K562 (cell line): ENCODE results near the gene RACK1. TPM values are rescaled to one million over a fixed set of nuclear protein-coding genes. Genes with fewer than 3 reads are reported as not detected.

Experiments used
- FOXM1 ChIP-seq, 2 experiments: fragments of 450-650 bp in 1 of 2; sonication (generic) in 1 of 2; formaldehyde crosslinking in 1 of 2; IDR thresholded peaks; 2 replicates each; pipeline versions ENCODE4 v1.6.1 to v1.9.0; 2017 to 2022; ENCODE audit warnings: low read depth in 2 of 2, mild to moderate bottlenecking in 2 of 2, missing genetic modification reagents in 1 of 2, moderate library complexity in 1 of 2
- GABPB1 ChIP-seq: sonication (generic); formaldehyde crosslinking; IDR thresholded peaks from 2 replicates; pipeline ENCODE4 v1.8.0; 2022; ENCODE audit warnings: mild to moderate bottlenecking, missing genetic modification reagents
- IFI16 ChIP-seq: fragments of 250-450 bp; sonication (Bioruptor Pico); IDR thresholded peaks from 2 replicates; pipeline ENCODE4 v2.1.2; 2022; ENCODE audit warnings: mild to moderate bottlenecking, inconsistent platforms
- MECOM ChIP-seq: fragments of 250-450 bp; sonication (Bioruptor Pico); IDR thresholded peaks from 2 replicates; pipeline ENCODE4 v1.8.0; 2022; ENCODE audit warnings: inconsistent platforms
- NELFE ChIP-seq: IDR thresholded peaks from 2 replicates; pipeline ENCODE4 v1.6.1; 2011; ENCODE audit warnings: mild to moderate bottlenecking; ENCODE audit not compliant: insufficient read depth, insufficient read length
- RBFOX2 ChIP-seq: fragments of 200-400 bp; formaldehyde crosslinking; IDR thresholded peaks from 2 replicates; pipeline ENCODE4 v1.6.1; 2017; ENCODE audit warnings: low read depth, mild to moderate bottlenecking, low read length, moderate library complexity
- TCFL5 ChIP-seq: fragments of 250-450 bp; sonication (Bioruptor Pico); conservative IDR thresholded peaks from 2 replicates; pipeline ENCODE4 v1.6.1; 2021; ENCODE audit warnings: mild to moderate bottlenecking, moderate library complexity, matching md5 sums
- ZBTB8A ChIP-seq: fragments of 450-650 bp; IDR thresholded peaks from 2 replicates; pipeline ENCODE4 v1.6.1; 2018; ENCODE audit warnings: mild to moderate bottlenecking, moderate library complexity; ENCODE audit not compliant: partially characterized antibody
- ZNF274 ChIP-seq: IDR thresholded peaks from 2 replicates; pipeline ENCODE4 v1.6.1; 2011; ENCODE audit warnings: low read depth, mild to moderate bottlenecking, low read length, moderate library complexity, borderline replicate concordance
- ZNF445 ChIP-seq: fragments of 250-450 bp; sonication (Bioruptor Pico); IDR thresholded peaks from 2 replicates; pipeline ENCODE4 v1.4.0; 2020; ENCODE audit warnings: low read depth, mild to moderate bottlenecking, moderate library complexity
- polyA plus RNA-seq, 8 experiments: library from polyadenylated mRNA; depleted of rRNA in 4 of 8; stranded (reverse) in 5 of 8; unstranded in 3 of 8; fragments of >200 nt; fragmentation: Nextera tagmentation in 2 of 8; fragmentation: Illumina TruSeq in 1 of 8; extraction: Ambion mirVana in 2 of 8; extraction: Trizol in 1 of 8; gene quantifications; 2 replicates each; pipeline versions ENCODE4 v1.2.1 to v1.2.3, GENCODE V29; 2011 to 2014; ENCODE audit warnings: inconsistent platforms in 1 of 8, missing spikeins in 1 of 8
- total RNA-seq, 7 experiments: library from RNA; depleted of rRNA in 6 of 7; stranded (reverse); fragments of >200 nt in 6 of 7; fragmentation: Illumina TruSeq in 2 of 7; extraction: Trizol in 2 of 7; gene quantifications; 2 replicates each; pipeline versions ENCODE4 v1.2.1 to v1.2.3, GENCODE V29; 2011 to 2021; ENCODE audit warnings: low replicate concordance in 1 of 7
- TF ChIP-seq, protein P1 (sequence below): fragments of 200-600 bp; sonication (generic); IDR thresholded peaks from one replicate; pipeline ENCODE4 v1.6.1; 2012; ENCODE audit warnings: mild to moderate bottlenecking, low read depth, low read length, inconsistent platforms
- TF ChIP-seq, protein P2 (sequence below): fragments of 250-450 bp; sonication (Bioruptor Pico); IDR thresholded peaks from 2 replicates; pipeline ENCODE4 v1.4.0; 2020
- TF ChIP-seq, protein P3 (sequence below), 2 experiments: IDR thresholded peaks; 2 replicates each; pipeline ENCODE4 v1.6.1; 2011; ENCODE audit warnings: borderline replicate concordance in 1 of 2, control low read depth in 1 of 2, low read depth in 1 of 2, low read length in 1 of 2, mild to moderate bottlenecking in 1 of 2, mixed read lengths in 1 of 2, moderate library complexity in 1 of 2; ENCODE audit not compliant: insufficient read depth in 1 of 2, insufficient read length in 1 of 2, poor library complexity in 1 of 2, severe bottlenecking in 1 of 2; ENCODE audit errors: extremely low read depth in 1 of 2

Gene RACK1
- total and polyA plus RNA-seq, 9 of the 15 experiments (the other 6 are each of a cell fraction or from before 2014, with no cell fraction given), result 2,303 to 5,311 (median 3,833) TPM

GRCh38 chr5:181260720-181261319 is 17.1 kb upstream of the RACK1 start, which contains the start of gene TRIM52 (continued):
- TF ChIP-seq, protein P1, sequence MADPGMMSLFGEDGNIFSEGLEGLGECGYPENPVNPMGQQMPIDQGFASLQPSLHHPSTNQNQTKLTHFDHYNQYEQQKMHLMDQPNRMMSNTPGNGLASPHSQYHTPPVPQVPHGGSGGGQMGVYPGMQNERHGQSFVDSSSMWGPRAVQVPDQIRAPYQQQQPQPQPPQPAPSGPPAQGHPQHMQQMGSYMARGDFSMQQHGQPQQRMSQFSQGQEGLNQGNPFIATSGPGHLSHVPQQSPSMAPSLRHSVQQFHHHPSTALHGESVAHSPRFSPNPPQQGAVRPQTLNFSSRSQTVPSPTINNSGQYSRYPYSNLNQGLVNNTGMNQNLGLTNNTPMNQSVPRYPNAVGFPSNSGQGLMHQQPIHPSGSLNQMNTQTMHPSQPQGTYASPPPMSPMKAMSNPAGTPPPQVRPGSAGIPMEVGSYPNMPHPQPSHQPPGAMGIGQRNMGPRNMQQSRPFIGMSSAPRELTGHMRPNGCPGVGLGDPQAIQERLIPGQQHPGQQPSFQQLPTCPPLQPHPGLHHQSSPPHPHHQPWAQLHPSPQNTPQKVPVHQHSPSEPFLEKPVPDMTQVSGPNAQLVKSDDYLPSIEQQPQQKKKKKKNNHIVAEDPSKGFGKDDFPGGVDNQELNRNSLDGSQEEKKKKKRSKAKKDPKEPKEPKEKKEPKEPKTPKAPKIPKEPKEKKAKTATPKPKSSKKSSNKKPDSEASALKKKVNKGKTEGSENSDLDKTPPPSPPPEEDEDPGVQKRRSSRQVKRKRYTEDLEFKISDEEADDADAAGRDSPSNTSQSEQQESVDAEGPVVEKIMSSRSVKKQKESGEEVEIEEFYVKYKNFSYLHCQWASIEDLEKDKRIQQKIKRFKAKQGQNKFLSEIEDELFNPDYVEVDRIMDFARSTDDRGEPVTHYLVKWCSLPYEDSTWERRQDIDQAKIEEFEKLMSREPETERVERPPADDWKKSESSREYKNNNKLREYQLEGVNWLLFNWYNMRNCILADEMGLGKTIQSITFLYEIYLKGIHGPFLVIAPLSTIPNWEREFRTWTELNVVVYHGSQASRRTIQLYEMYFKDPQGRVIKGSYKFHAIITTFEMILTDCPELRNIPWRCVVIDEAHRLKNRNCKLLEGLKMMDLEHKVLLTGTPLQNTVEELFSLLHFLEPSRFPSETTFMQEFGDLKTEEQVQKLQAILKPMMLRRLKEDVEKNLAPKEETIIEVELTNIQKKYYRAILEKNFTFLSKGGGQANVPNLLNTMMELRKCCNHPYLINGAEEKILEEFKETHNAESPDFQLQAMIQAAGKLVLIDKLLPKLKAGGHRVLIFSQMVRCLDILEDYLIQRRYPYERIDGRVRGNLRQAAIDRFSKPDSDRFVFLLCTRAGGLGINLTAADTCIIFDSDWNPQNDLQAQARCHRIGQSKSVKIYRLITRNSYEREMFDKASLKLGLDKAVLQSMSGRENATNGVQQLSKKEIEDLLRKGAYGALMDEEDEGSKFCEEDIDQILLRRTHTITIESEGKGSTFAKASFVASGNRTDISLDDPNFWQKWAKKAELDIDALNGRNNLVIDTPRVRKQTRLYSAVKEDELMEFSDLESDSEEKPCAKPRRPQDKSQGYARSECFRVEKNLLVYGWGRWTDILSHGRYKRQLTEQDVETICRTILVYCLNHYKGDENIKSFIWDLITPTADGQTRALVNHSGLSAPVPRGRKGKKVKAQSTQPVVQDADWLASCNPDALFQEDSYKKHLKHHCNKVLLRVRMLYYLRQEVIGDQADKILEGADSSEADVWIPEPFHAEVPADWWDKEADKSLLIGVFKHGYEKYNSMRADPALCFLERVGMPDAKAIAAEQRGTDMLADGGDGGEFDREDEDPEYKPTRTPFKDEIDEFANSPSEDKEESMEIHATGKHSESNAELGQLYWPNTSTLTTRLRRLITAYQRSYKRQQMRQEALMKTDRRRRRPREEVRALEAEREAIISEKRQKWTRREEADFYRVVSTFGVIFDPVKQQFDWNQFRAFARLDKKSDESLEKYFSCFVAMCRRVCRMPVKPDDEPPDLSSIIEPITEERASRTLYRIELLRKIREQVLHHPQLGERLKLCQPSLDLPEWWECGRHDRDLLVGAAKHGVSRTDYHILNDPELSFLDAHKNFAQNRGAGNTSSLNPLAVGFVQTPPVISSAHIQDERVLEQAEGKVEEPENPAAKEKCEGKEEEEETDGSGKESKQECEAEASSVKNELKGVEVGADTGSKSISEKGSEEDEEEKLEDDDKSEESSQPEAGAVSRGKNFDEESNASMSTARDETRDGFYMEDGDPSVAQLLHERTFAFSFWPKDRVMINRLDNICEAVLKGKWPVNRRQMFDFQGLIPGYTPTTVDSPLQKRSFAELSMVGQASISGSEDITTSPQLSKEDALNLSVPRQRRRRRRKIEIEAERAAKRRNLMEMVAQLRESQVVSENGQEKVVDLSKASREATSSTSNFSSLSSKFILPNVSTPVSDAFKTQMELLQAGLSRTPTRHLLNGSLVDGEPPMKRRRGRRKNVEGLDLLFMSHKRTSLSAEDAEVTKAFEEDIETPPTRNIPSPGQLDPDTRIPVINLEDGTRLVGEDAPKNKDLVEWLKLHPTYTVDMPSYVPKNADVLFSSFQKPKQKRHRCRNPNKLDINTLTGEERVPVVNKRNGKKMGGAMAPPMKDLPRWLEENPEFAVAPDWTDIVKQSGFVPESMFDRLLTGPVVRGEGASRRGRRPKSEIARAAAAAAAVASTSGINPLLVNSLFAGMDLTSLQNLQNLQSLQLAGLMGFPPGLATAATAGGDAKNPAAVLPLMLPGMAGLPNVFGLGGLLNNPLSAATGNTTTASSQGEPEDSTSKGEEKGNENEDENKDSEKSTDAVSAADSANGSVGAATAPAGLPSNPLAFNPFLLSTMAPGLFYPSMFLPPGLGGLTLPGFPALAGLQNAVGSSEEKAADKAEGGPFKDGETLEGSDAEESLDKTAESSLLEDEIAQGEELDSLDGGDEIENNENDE, result no peak
- no peak; the same call in 1 of the 2 replicates for TF ChIP-seq GABPB1
- no peak for TF ChIP-seq RBFOX2
- TF ChIP-seq MECOM (CRISPR knock-in tag), result no peak
- no peak for TF ChIP-seq ZNF445 (CRISPR knock-in tag)
- TF ChIP-seq, protein P2, sequence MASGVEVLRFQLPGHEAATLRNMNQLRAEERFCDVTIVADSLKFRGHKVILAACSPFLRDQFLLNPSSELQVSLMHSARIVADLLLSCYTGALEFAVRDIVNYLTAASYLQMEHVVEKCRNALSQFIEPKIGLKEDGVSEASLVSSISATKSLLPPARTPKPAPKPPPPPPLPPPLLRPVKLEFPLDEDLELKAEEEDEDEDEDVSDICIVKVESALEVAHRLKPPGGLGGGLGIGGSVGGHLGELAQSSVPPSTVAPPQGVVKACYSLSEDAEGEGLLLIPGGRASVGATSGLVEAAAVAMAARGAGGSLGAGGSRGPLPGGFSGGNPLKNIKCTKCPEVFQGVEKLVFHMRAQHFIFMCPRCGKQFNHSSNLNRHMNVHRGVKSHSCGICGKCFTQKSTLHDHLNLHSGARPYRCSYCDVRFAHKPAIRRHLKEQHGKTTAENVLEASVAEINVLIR (CRISPR knock-in tag), result peak; percentile 93
- TF ChIP-seq NELFE, result no peak
- TF ChIP-seq TCFL5 (CRISPR knock-in tag), result no peak
- TF ChIP-seq IFI16 (CRISPR knock-in tag), result no peak
- TF ChIP-seq ZBTB8A, result no peak
- TF ChIP-seq FOXM1 (IDR thresholded peaks at IDR 0.05; ENCODE audit: low read depth), result no peak
- TF ChIP-seq FOXM1 (CRISPR knock-in tag; IDR thresholded peaks at IDR 0.05; ENCODE audit: low read depth), result peak; percentile 83; the same call in 1 of the 2 replicates
- TF ChIP-seq, protein P3, sequence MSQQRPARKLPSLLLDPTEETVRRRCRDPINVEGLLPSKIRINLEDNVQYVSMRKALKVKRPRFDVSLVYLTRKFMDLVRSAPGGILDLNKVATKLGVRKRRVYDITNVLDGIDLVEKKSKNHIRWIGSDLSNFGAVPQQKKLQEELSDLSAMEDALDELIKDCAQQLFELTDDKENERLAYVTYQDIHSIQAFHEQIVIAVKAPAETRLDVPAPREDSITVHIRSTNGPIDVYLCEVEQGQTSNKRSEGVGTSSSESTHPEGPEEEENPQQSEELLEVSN (IDR thresholded peaks at IDR 0.05; ENCODE audit: borderline replicate concordance in 1 of 2, extremely low read depth in 1 of 2, insufficient read depth in 1 of 2, insufficient read length in 1 of 2, low read depth in 1 of 2, low read length in 1 of 2, poor library complexity in 1 of 2, severe bottlenecking in 1 of 2), result peak in 1 of 2 experiments; percentile 33
- no peak for TF ChIP-seq ZNF274
